Measurements from ENCODE around the gene TBC1D8. TPM values are rescaled to one million over a fixed set of nuclear protein-coding genes. Genes with fewer than 3 reads are reported as not detected.

TBC1D8 gene
- total and polyA plus RNA-seq, 2 experiments from 2014 or later, result 18.0 to 36.9 TPM

DNA sequence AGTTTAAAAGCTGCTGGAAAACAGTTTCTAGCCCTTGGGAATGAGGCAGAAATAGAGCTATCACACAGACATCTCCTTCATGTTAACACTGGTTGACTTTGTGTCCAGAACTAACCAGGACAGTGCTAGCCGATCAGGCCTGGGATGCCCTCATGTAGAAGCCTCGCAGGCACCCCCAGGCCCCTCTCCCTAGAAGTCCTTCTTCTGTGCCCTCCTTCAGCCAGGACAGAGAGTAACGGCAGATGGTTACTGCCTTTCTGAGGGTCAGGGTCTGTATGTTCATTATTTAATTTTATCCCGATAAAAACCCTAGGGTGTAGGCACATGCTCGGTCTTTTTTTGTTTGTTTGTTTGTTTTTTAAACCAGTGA, 159.8 kb downstream of the TBC1D8 start (continued):
- TF ChIP-seq, protein P1, sequence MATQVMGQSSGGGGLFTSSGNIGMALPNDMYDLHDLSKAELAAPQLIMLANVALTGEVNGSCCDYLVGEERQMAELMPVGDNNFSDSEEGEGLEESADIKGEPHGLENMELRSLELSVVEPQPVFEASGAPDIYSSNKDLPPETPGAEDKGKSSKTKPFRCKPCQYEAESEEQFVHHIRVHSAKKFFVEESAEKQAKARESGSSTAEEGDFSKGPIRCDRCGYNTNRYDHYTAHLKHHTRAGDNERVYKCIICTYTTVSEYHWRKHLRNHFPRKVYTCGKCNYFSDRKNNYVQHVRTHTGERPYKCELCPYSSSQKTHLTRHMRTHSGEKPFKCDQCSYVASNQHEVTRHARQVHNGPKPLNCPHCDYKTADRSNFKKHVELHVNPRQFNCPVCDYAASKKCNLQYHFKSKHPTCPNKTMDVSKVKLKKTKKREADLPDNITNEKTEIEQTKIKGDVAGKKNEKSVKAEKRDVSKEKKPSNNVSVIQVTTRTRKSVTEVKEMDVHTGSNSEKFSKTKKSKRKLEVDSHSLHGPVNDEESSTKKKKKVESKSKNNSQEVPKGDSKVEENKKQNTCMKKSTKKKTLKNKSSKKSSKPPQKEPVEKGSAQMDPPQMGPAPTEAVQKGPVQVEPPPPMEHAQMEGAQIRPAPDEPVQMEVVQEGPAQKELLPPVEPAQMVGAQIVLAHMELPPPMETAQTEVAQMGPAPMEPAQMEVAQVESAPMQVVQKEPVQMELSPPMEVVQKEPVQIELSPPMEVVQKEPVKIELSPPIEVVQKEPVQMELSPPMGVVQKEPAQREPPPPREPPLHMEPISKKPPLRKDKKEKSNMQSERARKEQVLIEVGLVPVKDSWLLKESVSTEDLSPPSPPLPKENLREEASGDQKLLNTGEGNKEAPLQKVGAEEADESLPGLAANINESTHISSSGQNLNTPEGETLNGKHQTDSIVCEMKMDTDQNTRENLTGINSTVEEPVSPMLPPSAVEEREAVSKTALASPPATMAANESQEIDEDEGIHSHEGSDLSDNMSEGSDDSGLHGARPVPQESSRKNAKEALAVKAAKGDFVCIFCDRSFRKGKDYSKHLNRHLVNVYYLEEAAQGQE (IDR thresholded peaks at IDR 0.05; ENCODE audit: unreplicated experiment), result no peak
- TF ChIP-seq JUNB (IDR thresholded peaks at IDR 0.05; ENCODE audit: unreplicated experiment), result no peak
- TF ChIP-seq EZH2 (IDR thresholded peaks at IDR 0.05; ENCODE audit: low read depth, unreplicated experiment), result no peak
- no peak for TF ChIP-seq NANOG (IDR thresholded peaks at IDR 0.05; ENCODE audit: borderline replicate concordance)
- no peak for TF ChIP-seq POLR2AphosphoS5 (IDR thresholded peaks at IDR 0.05; ENCODE audit: low read depth)
- no peak for TF ChIP-seq CREB1 (CRISPR knock-in tag; IDR thresholded peaks at IDR 0.05; ENCODE audit: low read depth)

DNA sequence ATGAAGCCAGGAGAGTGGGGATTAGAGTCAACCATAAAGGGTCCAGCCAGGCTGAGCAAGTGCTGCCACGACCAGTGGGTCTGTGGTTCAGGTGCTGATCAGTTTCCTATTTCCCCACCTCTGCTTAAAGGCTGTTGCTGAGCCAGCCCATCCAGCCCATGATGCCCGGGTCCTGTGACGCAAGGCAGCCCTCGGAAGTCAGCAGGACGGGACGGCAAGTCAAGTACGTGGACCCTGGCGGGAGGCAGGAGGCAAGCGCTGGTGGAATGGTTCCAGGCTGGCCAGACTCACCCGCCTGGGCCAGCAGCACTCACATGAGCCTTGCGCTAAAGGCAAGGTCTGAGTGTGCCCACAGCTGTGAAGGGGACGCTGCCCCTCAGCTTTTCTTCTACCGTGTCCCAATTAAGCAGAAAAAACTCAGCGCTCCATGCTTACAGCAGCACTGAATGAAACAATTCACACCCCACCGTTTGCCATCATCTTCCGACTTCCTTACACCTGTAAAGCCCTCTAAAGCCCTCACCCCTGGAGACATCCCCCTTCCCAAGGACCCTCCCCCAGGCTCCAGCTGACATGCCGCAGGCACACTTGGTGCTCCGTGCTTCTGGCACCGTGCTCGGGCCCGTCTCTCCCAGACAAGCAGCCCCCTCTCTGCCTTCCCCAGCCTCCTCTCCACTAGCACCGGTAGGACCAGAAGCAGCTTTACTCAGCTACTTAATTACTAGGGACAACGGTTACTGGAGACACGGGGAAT, 160.4 kb downstream of the TBC1D8 start:
- Mint-ChIP-seq H3K4me3 (no peak overlapping the region), H3K9me3 (no peaks in the 10 kb centered on the region), H3K27me3 (ENCODE audit: insufficient read depth, low read depth, poor library complexity) (peaks cover 6% of the 10 kb centered on the region), H3K27ac (no peak overlapping the region), H3K36me3 (ENCODE audit: low read depth) (peaks cover 3% of the 10 kb centered on the region; the same call in 1 of the 3 replicates), H3K4me1 (peaks cover 14% of the 10 kb centered on the region)
- Histone ChIP-seq H3K9me2 (ENCODE audit: insufficient read depth) (no peaks in the 10 kb centered on the region), H3K4me3 (no peak overlapping the region), H3K27me3 (ENCODE audit: insufficient read depth) (no peaks in the 10 kb centered on the region), H3K4me1 (ENCODE audit: insufficient read depth) (no peaks in the 10 kb centered on the region), H3K4me2 (no peak overlapping the region), H3K79me2 (replicated peaks; ENCODE audit: insufficient read depth) (no peaks in the 10 kb centered on the region), H4K20me1 (replicated peaks; ENCODE audit: insufficient read depth) (no peaks in the 10 kb centered on the region), H2AFZ (no peak overlapping the region), H3K27ac (ENCODE audit: low read depth) (no peak overlapping the region), H3F3A (replicated peaks; ENCODE audit: low read depth) (no peaks in the 10 kb centered on the region), H3K36me3 (ENCODE audit: insufficient read depth) (no peaks in the 10 kb centered on the region)
- DNase-seq (ENCODE audit: low spot score) (no peak), ATAC-seq (peak; percentile 56)
- TF ChIP-seq, protein P2, sequence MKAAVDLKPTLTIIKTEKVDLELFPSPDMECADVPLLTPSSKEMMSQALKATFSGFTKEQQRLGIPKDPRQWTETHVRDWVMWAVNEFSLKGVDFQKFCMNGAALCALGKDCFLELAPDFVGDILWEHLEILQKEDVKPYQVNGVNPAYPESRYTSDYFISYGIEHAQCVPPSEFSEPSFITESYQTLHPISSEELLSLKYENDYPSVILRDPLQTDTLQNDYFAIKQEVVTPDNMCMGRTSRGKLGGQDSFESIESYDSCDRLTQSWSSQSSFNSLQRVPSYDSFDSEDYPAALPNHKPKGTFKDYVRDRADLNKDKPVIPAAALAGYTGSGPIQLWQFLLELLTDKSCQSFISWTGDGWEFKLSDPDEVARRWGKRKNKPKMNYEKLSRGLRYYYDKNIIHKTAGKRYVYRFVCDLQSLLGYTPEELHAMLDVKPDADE (IDR thresholded peaks at IDR 0.05), result no peak
- no peak for TF ChIP-seq ZNF331 (CRISPR knock-in tag; IDR thresholded peaks at IDR 0.05; ENCODE audit: low read depth)
- no peak for TF ChIP-seq EZH2 (IDR thresholded peaks at IDR 0.05; ENCODE audit: low read depth, unreplicated experiment)
- no peak for TF ChIP-seq NANOG (IDR thresholded peaks at IDR 0.05; ENCODE audit: borderline replicate concordance)
- TF ChIP-seq CREB1 (CRISPR knock-in tag; IDR thresholded peaks at IDR 0.05; ENCODE audit: low read depth), result no peak
- no peak for TF ChIP-seq JUNB (IDR thresholded peaks at IDR 0.05; ENCODE audit: unreplicated experiment)
- no peak for TF ChIP-seq ZNF114 (CRISPR knock-in tag; IDR thresholded peaks at IDR 0.05)
- no peak for TF ChIP-seq STAT1 (IDR thresholded peaks at IDR 0.05; ENCODE audit: unreplicated experiment)
- TF ChIP-seq, protein P1 (IDR thresholded peaks at IDR 0.05; ENCODE audit: unreplicated experiment), result no peak

All from GM23338 (cell line).